GM19397 (cell line): ENCODE data around the gene ATP6V0A4.

Experiments used
- ATAC-seq: cut with Tn5 transposase; IDR thresholded peaks from one replicate; pipeline ENCODE4 v1.9.1; 2021; ENCODE audit warnings: mild to moderate bottlenecking, moderate library complexity; ENCODE audit not compliant: unreplicated experiment

The ATP6V0A4 gene

DNA sequence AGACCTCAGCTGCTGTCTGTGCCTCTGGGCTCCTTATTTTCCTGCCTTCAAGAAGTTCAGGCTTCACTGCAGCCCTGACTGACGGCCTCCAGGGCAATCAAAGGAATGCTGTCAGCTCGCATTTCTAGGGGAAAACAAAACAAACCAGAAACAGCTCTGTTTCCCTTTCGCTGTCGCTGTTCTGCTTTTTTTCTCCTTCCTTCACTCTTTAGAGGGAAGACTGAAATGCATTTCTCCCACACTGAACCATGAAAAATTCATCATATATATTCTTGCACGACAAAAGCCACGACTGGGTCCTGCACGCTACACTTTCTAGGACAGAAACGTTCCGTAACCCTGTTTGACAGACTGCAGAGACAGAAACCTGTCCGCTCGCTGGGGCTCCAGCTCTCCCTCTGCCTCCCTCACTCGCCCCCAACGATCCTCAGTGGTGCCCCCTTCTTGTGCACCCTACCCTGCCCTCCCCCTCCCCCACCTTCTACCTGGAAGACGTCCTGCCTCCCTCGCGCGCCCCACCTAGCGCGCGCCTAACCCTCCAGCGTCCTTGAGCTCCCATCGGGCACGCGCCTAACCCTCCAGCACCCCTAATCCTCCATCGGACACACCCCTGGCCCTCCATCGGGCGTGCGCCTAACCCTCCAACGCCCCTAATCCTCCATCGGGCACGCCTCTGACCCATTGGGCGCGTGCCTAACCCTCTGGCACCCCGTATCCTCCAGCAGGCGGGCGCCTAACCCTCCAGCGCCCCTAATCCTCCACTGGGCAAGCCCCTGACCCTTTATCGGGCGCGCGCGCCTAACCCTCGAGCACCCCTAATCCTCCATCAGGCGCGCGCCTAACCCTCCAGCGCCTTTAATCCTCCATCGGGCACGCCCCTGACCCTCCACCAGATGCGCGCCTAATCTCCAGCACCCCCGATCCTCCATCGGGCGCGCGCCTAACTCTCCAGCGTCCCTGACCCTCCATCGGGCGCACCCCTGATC lies 134.0 kb downstream of the ATP6V0A4 start:
- no peak for ATAC-seq

DNA sequence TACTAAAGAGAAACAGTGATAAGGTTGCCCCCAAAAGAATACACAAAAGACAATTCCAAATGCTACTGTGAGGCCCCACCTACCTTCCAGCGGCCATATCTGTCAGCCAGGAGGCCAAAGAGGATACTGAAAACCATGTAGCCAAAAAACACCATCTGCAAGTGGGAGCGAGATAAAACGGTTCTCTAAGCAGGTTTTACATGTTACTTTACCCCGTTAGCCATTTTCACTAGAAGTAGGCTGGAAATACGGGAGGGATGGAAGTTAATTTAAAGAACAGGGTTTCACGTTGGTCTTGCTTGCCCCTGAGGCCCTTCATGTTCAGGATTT lies 135.0 kb downstream of the ATP6V0A4 start:
- no peak for ATAC-seq

DNA sequence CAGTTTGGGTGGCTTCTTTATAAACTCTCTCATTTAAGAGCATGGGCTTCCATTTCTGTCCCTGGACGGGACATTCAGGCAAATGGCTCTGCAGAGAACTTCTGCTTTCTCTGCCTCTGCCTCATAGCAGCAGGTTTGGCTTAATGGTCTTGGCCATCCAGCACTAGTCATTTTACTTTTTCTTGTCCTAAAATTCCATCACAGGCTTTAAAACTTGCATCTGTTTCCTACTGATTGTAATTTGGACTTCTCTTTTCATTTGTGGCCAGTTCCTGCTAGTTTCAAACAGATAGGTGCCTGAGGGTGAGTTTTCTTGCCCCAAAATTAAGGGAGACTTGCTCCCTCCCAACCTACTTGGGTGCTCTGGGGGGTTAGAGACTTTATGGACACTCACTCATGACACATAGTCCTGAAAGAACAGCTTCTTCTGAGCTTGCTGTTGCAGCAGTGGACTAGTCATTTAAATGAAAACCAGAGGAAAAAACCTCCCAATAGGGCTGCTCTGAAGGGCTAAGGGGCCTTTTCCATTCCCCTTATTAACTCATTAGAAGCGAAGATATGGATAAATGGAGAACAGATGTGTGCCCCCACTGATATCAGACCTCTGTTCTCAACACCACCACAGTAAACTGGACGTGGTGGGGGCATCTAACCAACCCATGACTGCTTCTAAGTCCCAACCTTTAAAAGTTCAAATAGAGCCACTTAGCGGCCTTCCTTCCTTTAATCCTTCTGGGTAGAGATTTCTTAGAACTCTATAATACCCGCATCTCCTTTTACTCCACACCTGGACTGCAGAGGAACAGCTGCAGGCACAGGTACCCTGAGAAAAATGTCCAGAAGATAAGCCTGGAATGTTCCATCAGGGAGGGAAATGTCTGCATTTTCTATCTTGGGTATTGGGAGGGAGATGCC lies 135.7 kb downstream of the ATP6V0A4 start:
- no peak for ATAC-seq

DNA sequence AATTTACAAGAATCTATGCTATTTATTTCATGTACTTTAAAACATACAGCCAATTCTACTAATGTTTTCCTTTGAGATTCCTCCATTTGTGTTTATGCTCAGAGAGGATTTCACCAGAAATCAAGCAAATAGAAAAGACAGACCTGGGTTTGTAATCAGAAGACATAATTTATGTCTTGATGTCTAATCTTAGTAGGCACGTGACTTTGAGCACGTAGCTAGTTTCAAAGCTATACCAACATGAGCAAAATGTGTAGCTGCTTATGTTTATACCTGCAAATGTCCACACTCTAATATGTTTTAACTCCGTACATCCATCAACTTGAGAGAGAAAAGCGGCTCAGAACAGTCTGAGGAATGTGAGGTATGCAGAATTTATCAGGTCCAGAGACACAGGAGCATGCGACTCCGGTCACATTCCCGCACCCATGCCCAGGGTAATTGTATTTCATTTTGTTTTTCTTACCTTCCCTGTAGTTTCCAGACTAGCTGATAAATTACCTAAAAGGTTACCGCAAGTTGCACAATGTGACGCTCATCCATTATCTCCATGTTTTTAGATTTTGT lies 136.8 kb downstream of the ATP6V0A4 start:
- ATAC-seq = no peak

DNA sequence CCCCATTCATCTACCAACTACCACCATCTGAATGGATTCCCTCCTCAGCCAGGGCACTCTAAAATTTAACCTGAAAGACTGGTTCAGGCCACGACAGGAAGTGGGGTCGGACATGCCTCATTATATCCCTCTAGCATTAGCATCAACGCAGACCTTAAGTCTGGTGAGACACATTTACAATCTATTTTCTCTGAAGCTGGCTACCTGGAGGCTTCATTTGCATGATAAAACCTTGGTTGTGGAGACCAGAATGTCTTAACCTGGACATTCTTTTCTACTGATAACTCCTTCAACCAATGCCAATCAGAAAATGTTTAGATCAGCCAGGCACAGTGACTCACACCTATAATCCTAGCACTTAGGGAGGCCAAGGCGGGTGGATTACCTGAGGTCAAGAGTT lies 139.1 kb downstream of the ATP6V0A4 start:
- no peak for ATAC-seq

DNA sequence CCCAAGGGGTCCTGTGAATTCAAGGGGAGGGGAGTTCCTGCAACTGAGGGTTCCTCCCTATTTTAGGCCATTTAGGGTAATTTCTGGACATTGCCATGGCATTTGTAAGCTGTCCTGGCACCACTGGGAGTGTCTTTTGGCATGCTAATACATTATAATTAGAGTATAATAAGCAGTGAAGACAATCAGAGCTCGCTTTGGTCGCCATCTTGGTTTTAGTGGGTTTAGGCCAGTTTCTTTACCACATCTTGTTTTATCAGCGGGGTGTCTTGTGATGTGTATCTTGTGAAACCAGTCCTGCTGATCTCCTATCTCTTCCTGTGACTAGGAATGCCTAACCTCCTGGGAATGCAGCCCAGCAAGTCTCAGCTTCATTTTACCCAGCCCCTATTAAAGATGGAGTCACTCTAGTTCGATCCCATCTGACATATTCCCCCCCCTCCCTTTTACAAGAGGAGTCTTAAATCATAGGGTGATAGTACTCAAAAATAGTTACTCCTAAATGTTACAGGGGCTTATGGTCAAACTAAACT lies 140.1 kb downstream of the ATP6V0A4 start:
- no peak for ATAC-seq

DNA sequence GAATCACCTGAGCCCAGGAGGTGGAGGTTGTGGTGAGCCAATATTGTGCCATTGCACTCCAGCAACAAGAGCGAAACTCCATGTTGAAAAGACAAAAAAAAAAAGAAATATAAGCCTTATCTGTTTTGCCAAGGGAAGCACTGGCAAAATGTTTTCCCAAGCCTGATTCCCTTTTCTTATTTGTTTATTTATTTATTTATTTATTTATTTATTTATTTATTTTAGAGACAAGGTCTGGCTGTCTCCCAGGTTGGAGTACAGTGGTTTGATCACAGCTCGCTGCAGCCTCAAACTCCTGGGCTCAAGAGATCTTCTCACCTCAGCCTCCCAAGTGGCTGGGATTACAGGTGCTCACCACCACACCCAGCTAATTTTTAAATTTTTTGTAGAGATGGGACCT lies 141.0 kb downstream of the ATP6V0A4 start:
- no peak for ATAC-seq
